Stimulated activated CD8-positive, alpha-beta memory T cell treated with anti-CD3 and anti-CD28 coated beads, Interleukin-7, amount 100 ng/mL, for 24 hours (primary cell): Measurements from ENCODE around the gene ITGAE.
"Not testable (repeated sequence)": the region's sequence is repeated elsewhere in the genome, so short reads cannot be mapped to it uniquely, and the experiment has no call there.

ENCODE experiments used
- DNase-seq: peaks from one replicate; pipeline ENCODE4 v3.0.0-alpha.2; 2020; ENCODE audit warnings: low read depth

The ITGAE gene

GRCh38 chr17:3729881-3730280 lies 71.1 kb downstream of the ITGAE start:
- DNase-seq: no peak

DNA sequence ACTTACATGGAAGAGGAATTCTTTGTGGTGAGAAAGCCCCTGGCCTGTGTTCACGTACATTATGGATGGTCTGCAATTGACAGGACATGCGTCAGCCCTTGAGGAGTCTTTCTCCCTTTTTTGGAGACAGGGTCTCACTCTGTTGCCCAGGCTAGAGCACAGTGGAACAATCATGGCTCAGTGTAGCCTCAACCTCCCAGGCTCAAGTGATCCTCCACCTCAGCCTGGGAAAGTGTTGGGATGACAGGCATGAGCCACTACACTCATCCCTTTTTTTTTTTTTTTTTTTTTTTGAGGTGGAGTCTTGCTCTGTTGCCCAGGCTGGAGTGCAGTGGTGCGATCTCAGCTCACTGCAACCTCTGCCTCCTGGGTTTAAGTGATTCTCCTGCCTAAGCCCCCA lies 72.9 kb downstream of the ITGAE start:
- not testable (repeated sequence) for DNase-seq

DNA sequence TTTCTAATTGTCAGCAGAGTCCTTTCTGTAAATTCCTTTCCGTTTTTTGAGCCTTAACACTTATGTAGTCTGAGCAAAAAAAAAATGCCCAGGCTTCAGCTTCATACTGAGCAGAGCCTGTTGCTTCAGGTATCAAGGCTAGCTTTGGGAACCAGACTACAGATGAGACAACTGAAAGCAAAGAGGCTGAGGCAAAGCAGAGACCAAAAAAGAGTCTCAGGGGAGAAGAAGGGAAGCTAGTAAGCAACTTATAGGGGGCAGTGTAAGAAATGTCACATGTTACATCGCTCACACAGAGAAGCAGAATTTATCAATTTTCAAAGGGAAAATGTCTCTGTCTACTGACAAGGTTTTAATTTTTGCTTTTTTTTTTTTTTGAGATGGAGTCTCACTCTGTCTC lies 73.9 kb downstream of the ITGAE start:
- DNase-seq: no peak

GRCh38 chr17:3724378-3725077 lies 76.5 kb downstream of the ITGAE start:
- no peak for DNase-seq

DNA sequence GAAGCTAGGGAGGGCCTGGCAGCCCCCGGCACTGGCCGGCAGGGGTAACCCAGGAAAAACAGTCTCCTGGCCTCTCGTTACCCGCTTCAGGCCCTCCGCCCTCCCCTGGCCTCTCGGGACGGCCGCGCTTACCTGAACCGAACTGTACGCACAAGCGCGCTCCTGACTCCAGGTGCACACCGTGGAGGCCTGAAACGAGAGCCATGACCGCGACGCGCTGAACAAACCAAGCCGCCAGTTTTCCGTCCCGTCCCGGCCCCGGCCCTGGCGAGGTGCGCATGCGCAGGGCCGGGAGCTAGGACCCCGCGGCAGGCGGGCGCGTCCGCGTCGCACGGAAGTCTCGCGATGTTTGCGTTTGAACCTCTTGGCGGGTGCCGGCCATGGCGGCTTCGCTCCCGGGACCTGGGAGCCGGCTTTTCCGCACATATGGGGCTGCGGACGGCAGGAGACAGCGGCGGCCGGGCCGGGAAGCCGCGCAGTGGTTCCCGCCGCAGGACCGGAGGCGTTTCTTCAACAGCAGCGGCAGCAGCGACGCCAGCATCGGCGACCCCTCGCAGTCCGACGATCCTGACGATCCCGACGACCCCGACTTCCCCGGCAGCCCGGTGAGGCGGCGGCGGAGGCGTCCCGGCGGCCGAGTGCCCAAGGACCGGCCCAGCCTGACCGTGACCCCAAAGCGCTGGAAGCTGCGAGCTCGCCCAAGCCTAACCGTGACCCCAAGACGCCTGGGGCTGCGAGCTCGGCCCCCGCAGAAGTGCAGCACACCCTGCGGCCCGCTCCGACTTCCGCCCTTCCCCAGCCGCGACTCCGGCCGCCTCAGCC lies 77.2 kb downstream of the ITGAE start, which contains the start of gene HASPIN:
Gene HASPIN, plus strand, starts transcription at position 348 of the 822 bp plus-strand sequence. Its CDS starts 33 bp downstream, at position 381.
- peak; percentile 82 for DNase-seq

DNA sequence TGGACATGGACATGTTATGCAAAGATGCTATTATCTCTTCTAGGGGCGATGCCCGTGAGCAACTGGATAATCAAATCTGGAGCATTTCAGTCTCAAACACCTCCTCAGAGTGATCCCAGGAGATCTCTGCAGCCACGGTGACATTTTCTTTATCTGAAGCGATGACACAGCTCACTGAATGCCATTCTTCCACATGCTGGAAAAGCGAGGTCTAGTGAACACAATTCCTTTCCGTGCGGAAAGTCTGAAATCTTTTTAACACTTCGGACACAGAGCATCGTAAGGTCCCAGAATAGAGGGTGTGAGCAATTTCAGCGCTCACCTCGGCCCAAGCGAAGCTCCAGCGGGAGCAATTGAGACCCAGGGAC lies 77.8 kb downstream of the ITGAE start:
- DNase-seq: no peak

DNA sequence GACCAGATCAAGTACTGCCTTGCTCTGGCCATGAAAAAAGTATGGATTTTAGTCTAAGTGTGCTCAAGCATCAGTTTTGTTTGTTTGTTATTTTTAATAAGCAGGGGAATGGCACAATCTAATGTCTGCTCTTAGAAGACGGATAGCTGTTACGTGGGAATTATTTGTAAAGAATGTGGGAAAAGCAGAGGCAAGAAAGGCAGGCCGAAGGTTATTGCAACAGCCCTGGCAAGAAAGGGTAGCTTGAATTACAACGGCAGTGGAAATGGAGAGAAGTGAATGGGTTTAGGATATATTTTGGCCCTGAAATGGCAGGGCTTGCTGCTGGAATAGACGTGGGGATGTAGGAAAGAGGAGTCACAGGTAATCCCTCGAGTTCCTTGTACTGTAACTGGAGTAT lies 78.3 kb downstream of the ITGAE start:
- no peak for DNase-seq

DNA sequence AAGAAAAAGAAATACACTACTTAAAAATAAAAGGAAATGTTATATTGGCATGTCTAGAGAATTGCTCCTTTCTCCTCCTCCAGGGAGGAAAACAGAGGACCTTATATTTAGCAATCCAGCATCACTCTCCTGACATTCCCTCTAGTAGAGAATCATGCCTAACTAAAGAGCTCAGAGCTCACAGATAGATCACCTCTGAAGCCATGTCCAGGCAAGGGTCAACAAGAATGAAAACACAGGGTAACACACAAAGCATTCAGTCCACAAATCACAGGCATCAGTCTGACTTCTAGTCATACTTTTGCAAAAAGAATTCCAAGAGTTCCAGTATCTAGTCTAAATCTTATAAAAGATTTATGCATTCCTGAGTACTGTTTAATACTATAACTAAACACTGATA lies 81.7 kb downstream of the ITGAE start:
- DNase-seq: no peak

DNA sequence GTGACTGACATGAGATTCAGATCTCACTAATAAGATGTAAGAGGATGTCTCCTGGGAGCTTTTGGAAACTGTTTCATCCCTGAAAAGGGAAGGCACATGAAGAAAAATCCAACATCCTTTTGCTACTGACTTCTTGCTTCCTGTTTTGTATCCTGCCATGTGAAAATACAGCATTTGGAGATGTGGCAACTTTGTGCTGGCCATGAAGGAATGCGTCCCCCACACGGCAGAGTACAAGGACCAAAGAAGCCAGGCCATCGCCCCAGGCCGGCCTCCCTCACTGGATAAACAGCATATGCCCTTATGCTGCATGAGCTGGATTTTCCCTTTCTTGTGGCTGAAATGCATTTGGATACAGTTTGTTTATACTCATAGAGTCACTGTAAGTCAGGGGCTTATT lies 82.8 kb downstream of the ITGAE start:
- DNase-seq: no peak

GRCh38 chr17:3715296-3715695 lies 85.7 kb downstream of the ITGAE start:
- DNase-seq: no peak

- no peak for DNase-seq
Measured at GRCh38 chr17:3712811-3713463, 88.1 kb downstream of the ITGAE start.

GRCh38 chr17:3710951-3711383 lies 90.0 kb downstream of the ITGAE start:
- DNase-seq: no peak

DNA sequence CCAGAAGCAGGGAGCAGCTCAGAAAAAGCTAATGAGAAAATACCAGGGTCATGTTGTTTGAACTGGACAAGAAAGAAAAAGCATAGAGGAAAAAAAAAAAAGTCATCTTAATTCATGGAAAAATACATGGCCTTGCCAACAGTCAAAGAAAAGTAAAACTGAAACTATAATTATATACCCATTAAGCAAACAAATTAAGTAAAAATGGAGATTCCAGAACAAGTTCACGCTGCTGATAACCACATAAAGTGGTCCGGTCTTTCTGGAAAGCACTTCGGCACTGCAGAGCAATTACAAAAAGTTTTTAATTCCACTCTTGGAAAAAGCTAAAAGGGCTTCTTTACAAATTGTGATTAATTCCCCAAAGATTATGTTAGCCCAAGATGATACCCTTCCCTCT lies 92.6 kb downstream of the ITGAE start:
- DNase-seq: no peak

DNA sequence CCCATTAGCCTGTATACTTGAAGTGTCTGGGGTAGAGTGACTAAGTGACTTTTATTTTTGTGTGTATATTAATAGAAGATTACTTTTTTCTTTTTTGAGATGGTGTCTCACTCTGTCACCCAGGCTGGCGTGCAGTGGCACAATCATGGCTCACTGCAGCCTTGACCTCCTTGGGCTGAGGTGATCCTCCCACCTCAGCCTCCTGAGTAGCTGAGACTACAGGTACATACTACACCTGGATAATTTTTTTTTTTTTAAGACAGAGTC lies 95.3 kb downstream of the ITGAE start:
- DNase-seq: not testable (repeated sequence)

- DNase-seq: no peak
Measured at GRCh38 chr17:3704931-3705717, 95.9 kb downstream of the ITGAE start.

DNA sequence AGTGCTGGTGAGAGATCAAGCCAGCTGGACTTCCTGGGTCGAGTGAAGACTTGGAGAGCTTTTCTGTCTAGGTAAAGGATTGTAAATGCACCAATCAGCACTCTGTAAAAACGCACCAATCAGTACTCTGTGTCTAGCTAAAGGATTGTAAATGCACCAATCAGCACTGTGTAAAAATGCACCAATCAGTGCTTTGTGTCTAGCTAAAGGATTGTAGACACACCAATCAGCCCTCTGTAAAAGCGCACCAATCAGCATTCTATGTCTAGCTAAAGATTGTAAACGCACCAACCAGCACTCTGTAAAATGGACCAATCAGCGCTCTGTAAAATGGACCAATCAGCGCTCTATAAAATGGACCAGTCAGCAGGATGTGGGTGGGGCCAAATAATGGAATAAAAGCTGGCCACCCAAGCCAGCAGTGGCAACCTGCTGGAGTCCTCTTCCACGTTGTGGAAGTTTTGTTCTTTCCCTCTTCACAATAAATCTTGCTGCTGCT lies 98.9 kb downstream of the ITGAE start:
- not testable (repeated sequence) for DNase-seq

GRCh38 chr17:3699951-3700350 lies 101.0 kb downstream of the ITGAE start:
- DNase-seq: no peak

- DNase-seq: no peak
Measured at GRCh38 chr17:3698139-3698538, 102.8 kb downstream of the ITGAE start.

DNA sequence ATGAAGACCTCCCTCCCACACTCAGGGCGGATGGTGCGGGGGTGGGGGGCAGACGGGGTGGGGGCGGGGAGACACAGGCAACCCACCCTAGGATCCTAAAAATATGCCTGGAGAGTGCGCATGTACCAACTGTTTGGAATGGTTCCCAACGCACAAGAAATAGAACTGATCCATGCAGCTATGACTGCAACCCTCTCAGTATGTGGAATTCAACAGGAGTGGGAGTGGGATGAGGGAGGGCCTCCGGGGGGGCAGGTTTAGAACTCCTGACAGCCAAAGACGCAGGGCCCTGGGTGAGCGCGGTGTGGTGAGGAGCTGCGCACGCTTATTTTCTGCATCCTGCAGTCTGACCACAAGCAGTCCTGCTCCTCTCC lies 103.9 kb downstream of the ITGAE start:
- no peak for DNase-seq

- no peak for DNase-seq
Measured at GRCh38 chr17:3695723-3696411, 105.1 kb downstream of the ITGAE start, which contains the start of gene P2RX5. Gene P2RX5, minus strand, starts transcription at chr17:3696155. Its CDS starts 150 bp downstream, at chr17:3696005.

DNA sequence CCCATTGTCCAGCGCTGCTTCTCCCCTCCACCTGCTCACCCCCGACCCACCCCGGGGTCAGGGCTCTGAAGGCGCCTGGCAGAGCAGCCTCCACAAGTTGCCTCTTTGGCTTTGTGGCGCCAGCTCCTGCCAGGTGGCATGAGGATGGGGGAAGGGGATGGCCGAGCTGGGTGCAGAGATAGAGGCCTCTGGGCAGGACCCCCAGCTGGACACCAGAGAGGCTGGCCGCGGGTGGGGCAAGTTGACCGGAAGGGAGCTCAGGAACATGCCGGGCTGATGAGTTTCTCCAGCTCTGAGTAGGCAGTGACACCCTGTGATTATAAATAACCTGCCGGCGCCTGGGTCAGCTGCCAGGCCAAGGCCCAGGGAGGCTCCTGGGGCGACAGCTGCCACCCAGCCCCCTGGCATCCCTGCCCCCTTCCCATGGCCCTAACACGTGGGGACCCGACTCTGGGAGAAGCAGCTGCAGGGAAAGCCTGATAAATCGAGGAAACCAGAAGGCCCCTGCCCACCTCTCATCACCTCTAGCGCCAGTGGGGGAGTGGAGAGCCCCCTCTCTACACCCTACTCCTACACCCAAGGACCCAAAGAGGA lies 105.8 kb downstream of the ITGAE start:
- DNase-seq: no peak
